Dedifferentiated amniotic fluid mesenchymal stem cell (primary cell): ENCODE results near the gene DNAJB2.
"Not testable (repeated sequence)": the region's sequence is repeated elsewhere in the genome, so short reads cannot be mapped to it uniquely, and the experiment has no call there.

Source experiments
- DNase-seq: peaks from one replicate; pipeline ENCODE4 v3.0.0-alpha.2; 2016; ENCODE audit errors: extremely low spot score

Gene DNAJB2

GRCh38 chr2:219302412-219302968 lies 23.3 kb downstream of the DNAJB2 start:
- no peak for DNase-seq

DNA sequence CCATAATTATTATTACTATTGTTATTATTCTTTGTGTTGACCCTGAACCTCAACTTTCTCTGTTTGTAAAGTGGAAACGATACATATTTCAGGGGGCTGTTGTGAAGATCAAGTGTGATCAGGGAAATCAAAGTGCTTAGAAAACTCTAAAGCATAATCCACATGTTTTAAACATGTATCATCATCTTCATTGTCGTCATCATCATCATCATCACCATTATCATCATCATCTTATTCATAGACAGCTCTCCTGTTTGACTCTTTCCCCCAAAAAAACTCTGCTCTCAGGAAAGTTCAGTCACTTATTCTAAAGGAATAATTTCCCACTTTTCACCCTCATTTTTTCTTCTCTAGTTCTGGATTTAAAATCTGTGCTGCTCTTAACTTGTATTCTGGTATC lies 25.1 kb downstream of the DNAJB2 start:
- no peak for DNase-seq

GRCh38 chr2:219306047-219306446 lies 26.9 kb downstream of the DNAJB2 start:
- no peak for DNase-seq

- DNase-seq, result peak; percentile 36
Observed at GRCh38 chr2:219308142-219309101, 29.3 kb downstream of the DNAJB2 start.

GRCh38 chr2:219309278-219309677 lies 30.1 kb downstream of the DNAJB2 start, which contains the start of gene PTPRN:
TSS of gene PTPRN (minus strand) at chr2:219309401. CDS start at chr2:219309332, 69 bp downstream.
- DNase-seq, result no peak

DNA sequence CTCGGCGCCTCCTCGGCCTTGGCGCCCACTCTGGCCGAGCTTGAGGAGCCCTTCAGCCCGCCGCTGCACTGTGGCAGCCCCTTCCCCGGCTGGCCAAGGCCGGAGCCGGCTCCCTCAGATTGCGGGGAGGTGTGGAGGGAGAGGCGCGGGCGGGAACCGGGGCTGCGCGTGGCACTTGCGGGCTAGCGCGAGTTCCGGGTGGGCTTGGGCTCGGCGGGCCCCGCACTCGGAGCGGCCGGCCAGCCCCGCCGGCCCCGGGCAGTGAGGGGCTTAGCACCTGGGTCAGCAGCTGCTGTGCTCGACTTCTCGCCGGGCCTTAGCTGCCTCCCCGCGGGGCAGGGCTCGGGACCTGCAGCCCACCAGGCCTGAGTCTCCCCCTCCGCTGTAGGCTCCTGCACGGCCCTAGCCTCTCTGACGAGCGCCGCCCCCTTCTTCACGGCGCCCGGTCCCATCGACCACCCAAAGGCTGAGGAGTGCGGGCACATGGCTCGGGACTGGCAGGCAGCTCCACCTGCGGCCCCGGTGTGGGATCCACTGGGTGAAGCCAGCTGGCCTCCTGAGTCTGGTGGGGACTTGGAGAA lies 33.6 kb downstream of the DNAJB2 start:
- not testable (repeated sequence) for DNase-seq

GRCh38 chr2:219314804-219315468 lies 35.8 kb downstream of the DNAJB2 start:
- DNase-seq, result no peak

GRCh38 chr2:219323434-219323833 lies 44.3 kb downstream of the DNAJB2 start:
- DNase-seq, result no peak

GRCh38 chr2:219325136-219325535 lies 46.0 kb downstream of the DNAJB2 start:
- no peak for DNase-seq

- DNase-seq, result no peak
Observed at GRCh38 chr2:219325657-219326315, 46.6 kb downstream of the DNAJB2 start.

DNA sequence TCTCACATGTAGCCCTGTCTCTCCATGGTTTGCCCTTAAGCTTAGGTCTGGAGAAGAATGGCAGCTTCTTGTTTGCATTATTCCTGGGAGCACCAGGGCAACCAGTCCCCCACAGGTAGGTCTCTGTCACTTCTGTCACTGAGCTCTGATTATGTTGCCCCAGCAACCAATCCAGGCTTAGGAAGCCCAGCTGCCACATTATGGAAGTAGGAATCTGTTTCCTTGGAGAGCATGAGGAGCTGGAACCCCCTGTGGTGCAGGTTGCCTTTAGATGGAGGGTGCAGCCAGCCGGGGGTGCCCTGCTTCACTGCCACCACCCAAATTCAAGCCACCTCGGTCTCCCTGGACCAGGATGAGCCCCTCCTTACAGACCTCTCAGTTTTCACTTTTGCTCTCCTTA lies 48.6 kb downstream of the DNAJB2 start:
- DNase-seq, result no peak

DNA sequence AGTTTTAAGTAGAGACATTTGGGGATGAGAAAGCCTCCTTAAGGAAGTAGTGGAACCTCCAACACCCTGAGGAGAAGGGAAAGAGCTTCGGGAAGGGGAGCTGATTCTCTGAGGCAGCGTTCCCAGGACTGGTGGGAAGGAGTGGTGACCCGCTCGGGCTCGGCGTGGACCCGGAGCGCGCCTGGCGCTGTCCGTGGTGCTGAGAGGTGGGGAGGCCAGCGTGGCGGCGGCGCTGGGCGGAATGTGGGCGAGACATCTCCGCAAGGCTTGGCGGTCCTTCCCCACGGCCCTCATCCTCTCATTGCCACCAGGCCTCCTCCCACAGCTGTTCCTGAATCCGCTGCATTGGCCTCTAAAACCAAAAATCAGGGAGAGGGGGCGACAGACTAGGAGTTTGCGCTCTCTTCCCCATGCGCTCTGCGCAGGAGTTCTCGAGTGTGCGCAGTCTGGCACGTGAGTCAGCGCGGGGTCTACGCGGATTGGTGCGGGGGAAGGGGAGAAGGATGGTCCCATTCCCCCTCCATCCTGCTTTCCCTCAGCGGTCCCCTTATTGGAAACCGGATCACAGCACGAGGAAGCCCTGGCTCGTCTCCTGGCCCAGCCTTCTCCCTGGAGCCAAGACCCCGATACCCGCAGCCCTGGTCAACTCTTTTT lies 52.5 kb downstream of the DNAJB2 start:
- no peak for DNase-seq

DNA sequence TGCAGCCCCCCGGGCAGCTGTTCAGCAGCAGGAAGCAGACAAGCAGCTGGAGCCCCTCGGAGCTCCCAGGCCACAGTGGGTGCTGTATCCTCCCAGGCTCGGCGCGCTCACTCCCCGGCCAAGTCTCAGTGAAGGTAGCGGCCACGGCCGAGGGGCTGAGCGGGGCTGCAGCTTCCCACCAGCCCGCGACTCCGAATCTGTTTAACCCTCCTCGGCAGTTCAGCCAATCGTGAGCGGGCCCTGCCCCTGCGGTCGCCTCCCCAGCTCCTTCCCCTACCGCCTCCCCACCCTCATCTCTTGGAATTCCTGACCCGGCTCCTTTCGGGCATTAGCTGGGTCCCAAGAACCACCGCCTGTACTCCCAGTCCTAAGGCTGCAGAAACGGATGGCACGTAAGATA lies 53.4 kb downstream of the DNAJB2 start, which contains the start of gene RESP18:
RESP18 (minus strand) TSS at position 203 of the 400 bp plus-strand sequence.
- no peak for DNase-seq

GRCh38 chr2:219334076-219334475 lies 54.9 kb downstream of the DNAJB2 start:
- no peak for DNase-seq

- no peak for DNase-seq
Observed at GRCh38 chr2:219335373-219335786, 56.2 kb downstream of the DNAJB2 start.
